Thoracic aorta (tissue), 2 donors: ENCODE measurements around the gene ZIM2. TPM values are rescaled to one million over a fixed set of nuclear protein-coding genes. Genes with fewer than 3 reads are reported as not detected.
"Not testable (repeated sequence)": the region's sequence is repeated elsewhere in the genome, so short reads cannot be mapped to it uniquely, and the experiment has no call there.

Experiments used
- ATAC-seq: fragments of 150-250 bp; one replicate; pipeline ENCODE4 v1.8.0; 2017; ENCODE audit warnings: low read depth; ENCODE audit not compliant: insufficient number of reproducible peaks, low FRiP score
- DNase-seq: peaks from one replicate; pipeline ENCODE4 v3.0.0-alpha.2; 2020; ENCODE audit warnings: low spot score
- H3K27ac ChIP-seq, 2 donors: fragments of 200-600 bp; sonication (generic); 1 replicate in 1 of 2; 2 replicates in 1 of 2; pipeline ENCODE4 v1.5.1; 2016; ENCODE audit warnings: mild to moderate bottlenecking in 2 of 2, moderate library complexity in 2 of 2
- H3K27me3 ChIP-seq: fragments of 200-600 bp; sonication (generic); replicated peaks from 2 replicates; pipeline ENCODE4 v1.6.0; 2016; ENCODE audit warnings: mild to moderate bottlenecking; ENCODE audit not compliant: insufficient read depth
- H3K36me3 ChIP-seq: fragments of 200-600 bp; sonication (generic); one replicate; pipeline ENCODE4 v1.5.1; 2016
- H3K4me1 ChIP-seq, 2 donors: fragments of 200-600 bp; sonication (generic); 1 replicate in 1 of 2; 2 replicates in 1 of 2; pipeline versions ENCODE4 v1.5.1 to v1.6.0; 2016; ENCODE audit warnings: low read depth in 2 of 2, mild to moderate bottlenecking in 1 of 2; ENCODE audit not compliant: control insufficient read depth in 1 of 2
- H3K4me3 ChIP-seq: fragments of 200-600 bp; sonication (generic); 2 replicates; pipeline ENCODE4 v1.5.1; 2016; ENCODE audit warnings: mild to moderate bottlenecking
- H3K9me3 ChIP-seq: fragments of 200-600 bp; sonication (generic); 2 replicates; pipeline ENCODE4 v1.5.1; 2016
- CTCF ChIP-seq: fragments of 200-600 bp; sonication (generic); IDR thresholded peaks from one replicate; pipeline ENCODE4 v1.5.1; 2019; ENCODE audit warnings: antibody characterized with exemption
- total RNA-seq, 2 donors: library from RNA; depleted of rRNA; stranded (reverse); fragments of >200 nt; gene quantifications; one replicate each; pipeline versions ENCODE4 v1.1.0 to v1.2.3, GENCODE V29; 2016

Gene ZIM2
- total RNA-seq, 2 donors from 2014 or later, result 1.4 TPM; not detected in 1

- H3K27ac ChIP-seq, result no peak overlapping the region
Observed at GRCh38 chr19:56856822-56857221, 16.3 kb upstream of the ZIM2 start.

GRCh38 chr19:56852361-56852760 lies 11.8 kb upstream of the ZIM2 start:
- H3K36me3 ChIP-seq, ATAC-seq, H3K27ac ChIP-seq, DNase-seq, H3K4me3 ChIP-seq, H3K4me1 ChIP-seq, H3K9me3 ChIP-seq, H3K27me3 ChIP-seq: not testable (repeated sequence)

More at GRCh38 chr19:56856822-56857221, 16.3 kb upstream of the ZIM2 start:
- Histone ChIP-seq H3K27me3 (no peaks in the 10 kb centered on the region), H3K36me3 (no peaks in the 10 kb centered on the region), H3K9me3 (peaks cover 2% of the 10 kb centered on the region), H3K4me3 (no peak overlapping the region), H3K4me1 (no peaks in the 10 kb centered on the region)
- ATAC-seq, result no peak
- no peak for DNase-seq
- no peak for TF ChIP-seq CTCF

GRCh38 chr19:56848166-56848565 lies 7.6 kb upstream of the ZIM2 start:
- no peaks in the 10 kb centered on the region for H3K4me1 ChIP-seq
- ATAC-seq, result no peak
- H3K27ac ChIP-seq, result no peak overlapping the region
- H3K9me3 ChIP-seq, result no peaks in the 10 kb centered on the region
- H3K36me3 ChIP-seq, result no peaks in the 10 kb centered on the region
- H3K4me3 ChIP-seq, result no peak overlapping the region
- H3K27me3 ChIP-seq, result no peaks in the 10 kb centered on the region
- DNase-seq, result no peak
- no peak for TF ChIP-seq CTCF

- no peak for ATAC-seq
- DNase-seq, result no peak
- TF ChIP-seq CTCF, result no peak
- Histone ChIP-seq H3K36me3 (no peaks in the 10 kb centered on the region), H3K4me1 (peaks cover 0 to 1% of the 10 kb centered on the region in 2 donors), H3K9me3 (no peaks in the 10 kb centered on the region), H3K27me3 (no peaks in the 10 kb centered on the region), H3K27ac (no peak overlapping the region), H3K4me3 (no peak overlapping the region)
Observed at GRCh38 chr19:56842412-56842811, 1.9 kb upstream of the ZIM2 start.

- H3K9me3 ChIP-seq, result no peaks in the 10 kb centered on the region
- no peaks in the 10 kb centered on the region for H3K27me3 ChIP-seq
- no peak for TF ChIP-seq CTCF
- ATAC-seq (no peak), DNase-seq (no peak)
- H3K36me3 ChIP-seq, result no peaks in the 10 kb centered on the region
- H3K4me3 ChIP-seq, result peak overlapping the region; percentile 73
- H3K4me1 ChIP-seq, result peaks cover 0 to 6% of the 10 kb centered on the region in 2 donors
- no peak overlapping the region for H3K27ac ChIP-seq
Observed at GRCh38 chr19:56841193-56841543, 642 bp upstream of the ZIM2 start.
